PC-9 (cell line): ENCODE data around the gene DEF6. TPM values are rescaled to one million over a fixed set of nuclear protein-coding genes. Genes with fewer than 3 reads are reported as not detected.
A peak's percentile ranks its signal among the peaks of the same experiment; 100 is the strongest.

Source experiments
- BruUV-seq: library from RNA; stranded (reverse); fragments of 400-500 nt; replicated peaks from 2 replicates; lab custom pipeline; 2021; lab: Mats Ljungman, UMichigan
- CTCF ChIA-PET: fragments of 300-600 bp; sonication (Branson Sonifier 250); formaldehyde crosslinking; loops from one replicate; lab custom pipeline; 2022; ENCODE audit warnings: antibody characterized with exemption; lab: Charles Lee
- POLR2A ChIA-PET: fragments of 300-600 bp; sonication (Branson Sonifier 250); formaldehyde crosslinking; loops from one replicate; lab custom pipeline; 2022; ENCODE audit warnings: antibody characterized with exemption; ENCODE audit not compliant: unreplicated experiment; lab: Charles Lee
- DNase-seq, 2 experiments: peaks; one replicate each; pipeline versions ENCODE4 v3.0.0 to v3.0.0-alpha.2; 2015 to 2022; ENCODE audit warnings: mixed read lengths in 1 of 2
- H2AFZ ChIP-seq: fragments of 200-600 bp; sonication (generic); 2 replicates; pipeline ENCODE4 v1.8.1; 2017; ENCODE audit warnings: antibody characterized with exemption
- H3F3A ChIP-seq: fragments of 200-600 bp; sonication (generic); 2 replicates; pipeline ENCODE4 v1.8.1; 2017; ENCODE audit warnings: antibody characterized with exemption, mild to moderate bottlenecking, low read depth; ENCODE audit not compliant: insufficient read depth
- H3K27ac ChIP-seq: fragments of 200-600 bp; sonication (generic); 2 replicates; pipeline ENCODE4 v1.6.1; 2016; ENCODE audit warnings: mixed run types
- H3K27me3 ChIP-seq: fragments of 200-600 bp; sonication (generic); 2 replicates; pipeline ENCODE4 v1.6.1; 2016; ENCODE audit warnings: low read depth, mixed run types; ENCODE audit not compliant: insufficient read depth
- H3K36me3 ChIP-seq: fragments of 200-600 bp; sonication (generic); 2 replicates; pipeline ENCODE4 v1.6.1; 2016; ENCODE audit warnings: low read depth, mixed run types
- H3K4me1 ChIP-seq: fragments of 200-600 bp; sonication (generic); replicated peaks from 2 replicates; pipeline ENCODE4 v1.6.1; 2016; ENCODE audit warnings: mixed run types; ENCODE audit not compliant: insufficient read depth
- H3K4me2 ChIP-seq: fragments of 200-600 bp; sonication (generic); 2 replicates; pipeline ENCODE4 v1.6.1; 2017; ENCODE audit warnings: mixed run types
- H3K4me3 ChIP-seq: fragments of 200-600 bp; sonication (generic); 2 replicates; pipeline ENCODE4 v1.6.1; 2016; ENCODE audit warnings: mixed run types
- H3K79me2 ChIP-seq: fragments of 200-600 bp; sonication (generic); 2 replicates; pipeline ENCODE4 v1.6.1; 2017; ENCODE audit warnings: low read depth, mixed run types
- H3K9me2 ChIP-seq: fragments of 200-600 bp; sonication (generic); 2 replicates; pipeline ENCODE4 v1.8.1; 2017; ENCODE audit warnings: mild to moderate bottlenecking; ENCODE audit not compliant: insufficient read depth
- H3K9me3 ChIP-seq: fragments of 200-600 bp; sonication (generic); 2 replicates; pipeline ENCODE4 v1.8.1; 2016; ENCODE audit warnings: low read depth; ENCODE audit not compliant: insufficient read depth
- H4K20me1 ChIP-seq: fragments of 200-600 bp; sonication (generic); 2 replicates; pipeline ENCODE4 v1.8.1; 2017; ENCODE audit not compliant: insufficient read depth
- EZH2 ChIP-seq: fragments of 200-600 bp; sonication (generic); IDR thresholded peaks from 2 replicates; pipeline ENCODE4 v1.8.0; 2017; ENCODE audit warnings: antibody characterized with exemption, low read depth
- intact Hi-C: fragments of 100-400 bp; cut with micrococcal nuclease; formaldehyde crosslinking; loops from one replicate; pipeline ENCODE4 v1.10.0; 2022; ENCODE audit not compliant: unreplicated experiment
- total RNA-seq: library from RNA; stranded (reverse); gene quantifications from 2 replicates; pipeline ENCODE4 v1.2.3, GENCODE V29; 2021
- TF ChIP-seq, protein P1 (sequence below): fragments of 200-600 bp; sonication (generic); conservative IDR thresholded peaks from 2 replicates; pipeline ENCODE4 v1.6.1; 2017; ENCODE audit warnings: mixed run types, antibody characterized with exemption, mild to moderate bottlenecking, moderate library complexity

Gene DEF6
- total RNA-seq, 1 experiment from 2014 or later: 19.6 TPM

GRCh38 chr6:35343835-35344550 is 46.4 kb downstream of the DEF6 start:
- Histone ChIP-seq H3K36me3 (no peaks in the 10 kb centered on the region), H4K20me1 (no peaks in the 10 kb centered on the region), H2AFZ (no peak overlapping the region), H3F3A (peaks cover 13% of the 10 kb centered on the region; the same call in 1 of the 2 replicates), H3K9me3 (no peaks in the 10 kb centered on the region), H3K27ac (no peak overlapping the region), H3K79me2 (peaks cover 26% of the 10 kb centered on the region), H3K9me2 (no peaks in the 10 kb centered on the region), H3K4me3 (peak overlapping the region; percentile 77; the same call in 1 of the 2 replicates), H3K4me2 (peak overlapping the region; percentile 93), H3K27me3 (no peaks in the 10 kb centered on the region), H3K4me1 (peaks cover 25% of the 10 kb centered on the region)
- TF ChIP-seq, protein P1, sequence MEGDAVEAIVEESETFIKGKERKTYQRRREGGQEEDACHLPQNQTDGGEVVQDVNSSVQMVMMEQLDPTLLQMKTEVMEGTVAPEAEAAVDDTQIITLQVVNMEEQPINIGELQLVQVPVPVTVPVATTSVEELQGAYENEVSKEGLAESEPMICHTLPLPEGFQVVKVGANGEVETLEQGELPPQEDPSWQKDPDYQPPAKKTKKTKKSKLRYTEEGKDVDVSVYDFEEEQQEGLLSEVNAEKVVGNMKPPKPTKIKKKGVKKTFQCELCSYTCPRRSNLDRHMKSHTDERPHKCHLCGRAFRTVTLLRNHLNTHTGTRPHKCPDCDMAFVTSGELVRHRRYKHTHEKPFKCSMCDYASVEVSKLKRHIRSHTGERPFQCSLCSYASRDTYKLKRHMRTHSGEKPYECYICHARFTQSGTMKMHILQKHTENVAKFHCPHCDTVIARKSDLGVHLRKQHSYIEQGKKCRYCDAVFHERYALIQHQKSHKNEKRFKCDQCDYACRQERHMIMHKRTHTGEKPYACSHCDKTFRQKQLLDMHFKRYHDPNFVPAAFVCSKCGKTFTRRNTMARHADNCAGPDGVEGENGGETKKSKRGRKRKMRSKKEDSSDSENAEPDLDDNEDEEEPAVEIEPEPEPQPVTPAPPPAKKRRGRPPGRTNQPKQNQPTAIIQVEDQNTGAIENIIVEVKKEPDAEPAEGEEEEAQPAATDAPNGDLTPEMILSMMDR: no peak
- TF ChIP-seq EZH2: no peak
- intact Hi-C loops: no loop called here
- no TSS peak for BruUV-seq
- POLR2A ChIA-PET: interaction anchor here (0.6 kb wide), 1 partner anchor 45 kb away, joined by 5 read pairs; no protein-coding TSS in a partner anchor
- CTCF ChIA-PET: interaction anchor here (1.2 kb wide), 1 partner anchor 104 kb away, joined by 4 read pairs; no protein-coding TSS in a partner anchor
- no peak for DNase-seq

GRCh38 chr6:35351422-35351821 is 53.8 kb downstream of the DEF6 start:
- Histone ChIP-seq H4K20me1 (no peaks in the 10 kb centered on the region), H3K36me3 (0 out of 2 replicates have a peak, but pooled peaks cover 6% of the 10 kb centered on the region), H3K4me3 (no peak overlapping the region), H3K79me2 (no peaks in the 10 kb centered on the region), H3K9me3 (no peaks in the 10 kb centered on the region), H3K9me2 (no peaks in the 10 kb centered on the region), H3K4me2 (no peak overlapping the region), H2AFZ (no peak overlapping the region), H3K27me3 (no peaks in the 10 kb centered on the region), H3K4me1 (no peaks in the 10 kb centered on the region), H3F3A (0 out of 2 replicates have a peak, but pooled peaks cover 9% of the 10 kb centered on the region), H3K27ac (no peak overlapping the region)
- CTCF ChIA-PET: no interaction called here
- POLR2A ChIA-PET: no interaction called here
- no peak for DNase-seq
- no peak for TF ChIP-seq EZH2
- TF ChIP-seq, protein P1: no peak
- intact Hi-C loops: no loop called here
- BruUV-seq: no TSS peak

- Histone ChIP-seq H3K9me3 (no peaks in the 10 kb centered on the region), H3K4me3 (no peak overlapping the region), H3K27ac (no peak overlapping the region), H3K4me2 (no peak overlapping the region), H3F3A (peaks cover 10% of the 10 kb centered on the region; the same call in 1 of the 2 replicates), H2AFZ (no peak overlapping the region), H3K27me3 (no peaks in the 10 kb centered on the region), H3K36me3 (0 out of 2 replicates have a peak, but pooled peaks cover 6% of the 10 kb centered on the region), H4K20me1 (no peaks in the 10 kb centered on the region), H3K4me1 (no peaks in the 10 kb centered on the region), H3K9me2 (no peaks in the 10 kb centered on the region), H3K79me2 (no peaks in the 10 kb centered on the region)
- no TSS peak for BruUV-seq
- ChIA-PET CTCF (no interaction called here), POLR2A (no interaction called here)
- intact Hi-C loops: no loop called here
- TF ChIP-seq, protein P1: no peak
- TF ChIP-seq EZH2: no peak
- DNase-seq: no peak
These were observed 55.1 kb downstream of the DEF6 start for GRCh38 chr6:35352735-35353134.
